Keratinocyte (primary cell): ENCODE measurements around the gene IRAK3. TPM values are rescaled to one million over a fixed set of nuclear protein-coding genes. Genes with fewer than 3 reads are reported as not detected.

Source experiments
- DNase-seq: peaks from one replicate; pipeline ENCODE4 v3.0.0-alpha.2; 2011; ENCODE audit warnings: low read depth, missing footprints, low spot score
- FAIRE-seq: peaks from 2 replicates; lab custom pipeline; 2011; peaks lifted over from hg19 to GRCh38; lab: Jason Lieb, UNC
- H2AFZ ChIP-seq: 2 replicates; pipeline ENCODE4 v1.6.0; 2012; ENCODE audit warnings: low read length, control low read depth, inconsistent platforms; ENCODE audit not compliant: control insufficient read depth
- H3K27ac ChIP-seq: 2 replicates; pipeline ENCODE4 v1.5.1; 2011; ENCODE audit warnings: low read length; ENCODE audit not compliant: control insufficient read depth, insufficient read depth
- H3K27me3 ChIP-seq: 3 replicates; pipeline ENCODE4 v1.6.0; 2011; ENCODE audit warnings: low read length; ENCODE audit not compliant: control insufficient read depth, insufficient read depth; ENCODE audit errors: extremely low read depth
- H3K36me3 ChIP-seq, 2 experiments: 2 replicates in 1 of 2; 3 replicates in 1 of 2; pipeline ENCODE4 v1.5.1; 2011; ENCODE audit warnings: low read length in 2 of 2, mild to moderate bottlenecking in 1 of 2; ENCODE audit not compliant: control insufficient read depth in 2 of 2, insufficient read depth in 2 of 2; ENCODE audit errors: extremely low read depth in 1 of 2
- H3K4me1 ChIP-seq: 3 replicates; pipeline ENCODE4 v1.5.1; 2011; ENCODE audit warnings: low read length; ENCODE audit not compliant: control insufficient read depth, insufficient read depth; ENCODE audit errors: extremely low read depth
- H3K4me2 ChIP-seq: 3 replicates; pipeline ENCODE4 v1.6.0; 2011; ENCODE audit warnings: low read depth, low read length; ENCODE audit not compliant: control insufficient read depth, insufficient read depth; ENCODE audit errors: extremely low read depth
- H3K4me3 ChIP-seq, 3 experiments: fragments of 200-600 bp in 1 of 3; sonication (generic) in 1 of 3; 2 replicates in 2 of 3; 3 replicates in 1 of 3; pipeline ENCODE4 v1.5.1; 2011 to 2016; ENCODE audit warnings: low read length in 3 of 3, mild to moderate bottlenecking in 3 of 3, control low read depth in 2 of 3, inconsistent platforms in 1 of 3, low read depth in 1 of 3, mixed read lengths in 1 of 3, mixed run types in 1 of 3, moderate library complexity in 1 of 3; ENCODE audit not compliant: control insufficient read depth in 2 of 3, insufficient read depth in 2 of 3; ENCODE audit errors: extremely low read depth in 1 of 3
- H3K79me2 ChIP-seq: 2 replicates; pipeline ENCODE4 v1.6.0; 2012; ENCODE audit warnings: low read length; ENCODE audit not compliant: control insufficient read depth, insufficient read depth
- H3K9ac ChIP-seq: 3 replicates; pipeline ENCODE4 v1.6.0; 2011; ENCODE audit warnings: low read length; ENCODE audit not compliant: control insufficient read depth, insufficient read depth; ENCODE audit errors: extremely low read depth
- H3K9me1 ChIP-seq: 3 replicates; pipeline ENCODE4 v1.6.0; 2011; ENCODE audit warnings: low read length; ENCODE audit not compliant: control insufficient read depth, insufficient read depth; ENCODE audit errors: extremely low read depth
- H3K9me3 ChIP-seq: 2 replicates; pipeline ENCODE4 v1.5.1; 2012; ENCODE audit warnings: low read depth, low read length; ENCODE audit not compliant: control insufficient read depth
- H4K20me1 ChIP-seq: 3 replicates; pipeline ENCODE4 v1.6.0; 2011; ENCODE audit warnings: low read length; ENCODE audit not compliant: control insufficient read depth, insufficient read depth; ENCODE audit errors: extremely low read depth
- CTCF ChIP-seq, 3 experiments: IDR thresholded peaks in 1 of 3; conservative IDR thresholded peaks in 1 of 3; optimal IDR thresholded peaks in 1 of 3; 2 replicates in 2 of 3; 3 replicates in 1 of 3; pipeline versions ENCODE3 to v1.5.1; 2011; ENCODE audit warnings: low read length in 3 of 3, mild to moderate bottlenecking in 3 of 3, moderate library complexity in 2 of 3, control low read depth in 1 of 3, inconsistent platforms in 1 of 3; ENCODE audit not compliant: insufficient read depth in 2 of 3; ENCODE audit errors: extremely low read depth in 1 of 3
- EZH2 ChIP-seq: IDR thresholded peaks from one replicate; pipeline ENCODE4 v1.6.1; 2012; ENCODE audit warnings: inconsistent platforms, mild to moderate bottlenecking, low read length, moderate library complexity
- dilution Hi-C: fragments of 300-500 bp; cut with MboI; formaldehyde crosslinking; loops from one replicate; pipeline ENCODE4 v1.7.0; 2020; ENCODE audit warnings: low sequenced_read_pairs; ENCODE audit not compliant: extremely low pct_ligation_motif_present
- polyA plus RNA-seq, 5 experiments: library from polyadenylated mRNA; depleted of rRNA in 3 of 5; stranded (reverse) in 3 of 5; stranded (forward) in 1 of 5; unstranded in 1 of 5; fragments of >200 nt; gene quantifications; 1 replicate in 1 of 5; 2 replicates in 3 of 5; 3 replicates in 1 of 5; pipeline versions ENCODE4 v1.2.1 to v1.2.3, GENCODE V29; 2011 to 2012; ENCODE audit warnings: missing spikeins in 2 of 5, low read depth in 1 of 5, low replicate concordance in 1 of 5

The IRAK3 gene
- polyA plus RNA-seq, 1 donor (not counting 4 experiments of a cell fraction or from before 2014, with no cell fraction given) = 0.07 TPM

GRCh38 chr12:66287275-66287674 lies 98.3 kb downstream of the IRAK3 start:
- no peaks in the 10 kb centered on the region for H3K27me3 ChIP-seq
- no peaks in the 10 kb centered on the region for H4K20me1 ChIP-seq
- no peak overlapping the region for H3K4me3 ChIP-seq
- H3K36me3 ChIP-seq = no peaks in the 10 kb centered on the region
- dilution Hi-C loops = no loop called here
- no peak for TF ChIP-seq CTCF (optimal IDR thresholded peaks at IDR 0.05 in 1 of 3, IDR thresholded peaks at IDR 0.05 in 1 of 3, conservative IDR thresholded peaks at IDR 0.05 in 1 of 3; ENCODE audit: extremely low read depth in 1 of 3, insufficient read depth in 2 of 3, low read length in 3 of 3)
- TF ChIP-seq EZH2 = no peak
- H3K9me3 ChIP-seq = no peaks in the 10 kb centered on the region
- H3K4me1 ChIP-seq = no peaks in the 10 kb centered on the region
- H3K4me2 ChIP-seq = no peak overlapping the region
- no peaks in the 10 kb centered on the region for H3K79me2 ChIP-seq
- H2AFZ ChIP-seq = no peak overlapping the region
- H3K9me1 ChIP-seq = no peaks in the 10 kb centered on the region
- no peak for DNase-seq
- no peak for FAIRE-seq
- H3K9ac ChIP-seq = no peak overlapping the region
- no peak overlapping the region for H3K27ac ChIP-seq

- no peak overlapping the region for H3K4me2 ChIP-seq
- H3K9ac ChIP-seq = no peak overlapping the region
- H2AFZ ChIP-seq = no peak overlapping the region
- no peaks in the 10 kb centered on the region for H3K9me3 ChIP-seq
- H3K9me1 ChIP-seq = no peaks in the 10 kb centered on the region
- H3K36me3 ChIP-seq = no peaks in the 10 kb centered on the region
- H3K27ac ChIP-seq = no peak overlapping the region
- no peak for FAIRE-seq
- no peaks in the 10 kb centered on the region for H3K27me3 ChIP-seq
- dilution Hi-C loops = no loop called here
- H3K79me2 ChIP-seq = no peaks in the 10 kb centered on the region
- H3K4me1 ChIP-seq = no peaks in the 10 kb centered on the region
- H3K4me3 ChIP-seq = no peak overlapping the region
- H4K20me1 ChIP-seq = no peaks in the 10 kb centered on the region
- no peak for DNase-seq
- no peak for TF ChIP-seq EZH2
- TF ChIP-seq CTCF (optimal IDR thresholded peaks at IDR 0.05 in 1 of 3, IDR thresholded peaks at IDR 0.05 in 1 of 3, conservative IDR thresholded peaks at IDR 0.05 in 1 of 3; ENCODE audit: extremely low read depth in 1 of 3, insufficient read depth in 2 of 3, low read length in 3 of 3) = no peak
These were observed 99.1 kb downstream of the IRAK3 start for GRCh38 chr12:66288121-66288520.
